ENCODE results near the gene KPNA2. TPM values are rescaled to one million over a fixed set of nuclear protein-coding genes. Genes with fewer than 3 reads are reported as not detected.

Gene KPNA2
- total and polyA plus RNA-seq, 9 of the 15 experiments (the other 6 are each of a cell fraction or from before 2014, with no cell fraction given) = 132 to 984 (median 241) TPM

DNA sequence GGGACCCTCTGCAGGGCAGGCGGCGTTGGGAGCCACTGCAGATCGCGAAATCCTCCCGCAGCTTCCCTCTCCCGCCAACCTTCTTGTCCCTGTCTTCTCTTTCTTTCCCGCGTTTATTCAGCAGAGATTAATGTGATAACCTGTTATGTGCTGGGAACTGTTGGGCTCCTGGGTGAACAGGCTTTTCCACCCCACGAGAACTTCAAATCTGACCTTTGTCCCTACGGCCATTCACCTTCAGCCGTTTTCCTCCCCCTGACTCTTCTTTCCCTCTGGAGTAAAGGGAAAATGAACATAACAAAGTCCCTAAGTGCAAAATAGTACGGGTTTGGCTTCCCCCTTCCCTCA lies 15.2 kb upstream of the KPNA2 start (continued):
- TF ChIP-seq, protein P1, sequence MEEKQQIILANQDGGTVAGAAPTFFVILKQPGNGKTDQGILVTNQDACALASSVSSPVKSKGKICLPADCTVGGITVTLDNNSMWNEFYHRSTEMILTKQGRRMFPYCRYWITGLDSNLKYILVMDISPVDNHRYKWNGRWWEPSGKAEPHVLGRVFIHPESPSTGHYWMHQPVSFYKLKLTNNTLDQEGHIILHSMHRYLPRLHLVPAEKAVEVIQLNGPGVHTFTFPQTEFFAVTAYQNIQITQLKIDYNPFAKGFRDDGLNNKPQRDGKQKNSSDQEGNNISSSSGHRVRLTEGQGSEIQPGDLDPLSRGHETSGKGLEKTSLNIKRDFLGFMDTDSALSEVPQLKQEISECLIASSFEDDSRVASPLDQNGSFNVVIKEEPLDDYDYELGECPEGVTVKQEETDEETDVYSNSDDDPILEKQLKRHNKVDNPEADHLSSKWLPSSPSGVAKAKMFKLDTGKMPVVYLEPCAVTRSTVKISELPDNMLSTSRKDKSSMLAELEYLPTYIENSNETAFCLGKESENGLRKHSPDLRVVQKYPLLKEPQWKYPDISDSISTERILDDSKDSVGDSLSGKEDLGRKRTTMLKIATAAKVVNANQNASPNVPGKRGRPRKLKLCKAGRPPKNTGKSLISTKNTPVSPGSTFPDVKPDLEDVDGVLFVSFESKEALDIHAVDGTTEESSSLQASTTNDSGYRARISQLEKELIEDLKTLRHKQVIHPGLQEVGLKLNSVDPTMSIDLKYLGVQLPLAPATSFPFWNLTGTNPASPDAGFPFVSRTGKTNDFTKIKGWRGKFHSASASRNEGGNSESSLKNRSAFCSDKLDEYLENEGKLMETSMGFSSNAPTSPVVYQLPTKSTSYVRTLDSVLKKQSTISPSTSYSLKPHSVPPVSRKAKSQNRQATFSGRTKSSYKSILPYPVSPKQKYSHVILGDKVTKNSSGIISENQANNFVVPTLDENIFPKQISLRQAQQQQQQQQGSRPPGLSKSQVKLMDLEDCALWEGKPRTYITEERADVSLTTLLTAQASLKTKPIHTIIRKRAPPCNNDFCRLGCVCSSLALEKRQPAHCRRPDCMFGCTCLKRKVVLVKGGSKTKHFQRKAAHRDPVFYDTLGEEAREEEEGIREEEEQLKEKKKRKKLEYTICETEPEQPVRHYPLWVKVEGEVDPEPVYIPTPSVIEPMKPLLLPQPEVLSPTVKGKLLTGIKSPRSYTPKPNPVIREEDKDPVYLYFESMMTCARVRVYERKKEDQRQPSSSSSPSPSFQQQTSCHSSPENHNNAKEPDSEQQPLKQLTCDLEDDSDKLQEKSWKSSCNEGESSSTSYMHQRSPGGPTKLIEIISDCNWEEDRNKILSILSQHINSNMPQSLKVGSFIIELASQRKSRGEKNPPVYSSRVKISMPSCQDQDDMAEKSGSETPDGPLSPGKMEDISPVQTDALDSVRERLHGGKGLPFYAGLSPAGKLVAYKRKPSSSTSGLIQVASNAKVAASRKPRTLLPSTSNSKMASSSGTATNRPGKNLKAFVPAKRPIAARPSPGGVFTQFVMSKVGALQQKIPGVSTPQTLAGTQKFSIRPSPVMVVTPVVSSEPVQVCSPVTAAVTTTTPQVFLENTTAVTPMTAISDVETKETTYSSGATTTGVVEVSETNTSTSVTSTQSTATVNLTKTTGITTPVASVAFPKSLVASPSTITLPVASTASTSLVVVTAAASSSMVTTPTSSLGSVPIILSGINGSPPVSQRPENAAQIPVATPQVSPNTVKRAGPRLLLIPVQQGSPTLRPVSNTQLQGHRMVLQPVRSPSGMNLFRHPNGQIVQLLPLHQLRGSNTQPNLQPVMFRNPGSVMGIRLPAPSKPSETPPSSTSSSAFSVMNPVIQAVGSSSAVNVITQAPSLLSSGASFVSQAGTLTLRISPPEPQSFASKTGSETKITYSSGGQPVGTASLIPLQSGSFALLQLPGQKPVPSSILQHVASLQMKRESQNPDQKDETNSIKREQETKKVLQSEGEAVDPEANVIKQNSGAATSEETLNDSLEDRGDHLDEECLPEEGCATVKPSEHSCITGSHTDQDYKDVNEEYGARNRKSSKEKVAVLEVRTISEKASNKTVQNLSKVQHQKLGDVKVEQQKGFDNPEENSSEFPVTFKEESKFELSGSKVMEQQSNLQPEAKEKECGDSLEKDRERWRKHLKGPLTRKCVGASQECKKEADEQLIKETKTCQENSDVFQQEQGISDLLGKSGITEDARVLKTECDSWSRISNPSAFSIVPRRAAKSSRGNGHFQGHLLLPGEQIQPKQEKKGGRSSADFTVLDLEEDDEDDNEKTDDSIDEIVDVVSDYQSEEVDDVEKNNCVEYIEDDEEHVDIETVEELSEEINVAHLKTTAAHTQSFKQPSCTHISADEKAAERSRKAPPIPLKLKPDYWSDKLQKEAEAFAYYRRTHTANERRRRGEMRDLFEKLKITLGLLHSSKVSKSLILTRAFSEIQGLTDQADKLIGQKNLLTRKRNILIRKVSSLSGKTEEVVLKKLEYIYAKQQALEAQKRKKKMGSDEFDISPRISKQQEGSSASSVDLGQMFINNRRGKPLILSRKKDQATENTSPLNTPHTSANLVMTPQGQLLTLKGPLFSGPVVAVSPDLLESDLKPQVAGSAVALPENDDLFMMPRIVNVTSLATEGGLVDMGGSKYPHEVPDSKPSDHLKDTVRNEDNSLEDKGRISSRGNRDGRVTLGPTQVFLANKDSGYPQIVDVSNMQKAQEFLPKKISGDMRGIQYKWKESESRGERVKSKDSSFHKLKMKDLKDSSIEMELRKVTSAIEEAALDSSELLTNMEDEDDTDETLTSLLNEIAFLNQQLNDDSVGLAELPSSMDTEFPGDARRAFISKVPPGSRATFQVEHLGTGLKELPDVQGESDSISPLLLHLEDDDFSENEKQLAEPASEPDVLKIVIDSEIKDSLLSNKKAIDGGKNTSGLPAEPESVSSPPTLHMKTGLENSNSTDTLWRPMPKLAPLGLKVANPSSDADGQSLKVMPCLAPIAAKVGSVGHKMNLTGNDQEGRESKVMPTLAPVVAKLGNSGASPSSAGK (IDR thresholded peaks at IDR 0.05) = peak; percentile 77
- TF ChIP-seq, protein P2, sequence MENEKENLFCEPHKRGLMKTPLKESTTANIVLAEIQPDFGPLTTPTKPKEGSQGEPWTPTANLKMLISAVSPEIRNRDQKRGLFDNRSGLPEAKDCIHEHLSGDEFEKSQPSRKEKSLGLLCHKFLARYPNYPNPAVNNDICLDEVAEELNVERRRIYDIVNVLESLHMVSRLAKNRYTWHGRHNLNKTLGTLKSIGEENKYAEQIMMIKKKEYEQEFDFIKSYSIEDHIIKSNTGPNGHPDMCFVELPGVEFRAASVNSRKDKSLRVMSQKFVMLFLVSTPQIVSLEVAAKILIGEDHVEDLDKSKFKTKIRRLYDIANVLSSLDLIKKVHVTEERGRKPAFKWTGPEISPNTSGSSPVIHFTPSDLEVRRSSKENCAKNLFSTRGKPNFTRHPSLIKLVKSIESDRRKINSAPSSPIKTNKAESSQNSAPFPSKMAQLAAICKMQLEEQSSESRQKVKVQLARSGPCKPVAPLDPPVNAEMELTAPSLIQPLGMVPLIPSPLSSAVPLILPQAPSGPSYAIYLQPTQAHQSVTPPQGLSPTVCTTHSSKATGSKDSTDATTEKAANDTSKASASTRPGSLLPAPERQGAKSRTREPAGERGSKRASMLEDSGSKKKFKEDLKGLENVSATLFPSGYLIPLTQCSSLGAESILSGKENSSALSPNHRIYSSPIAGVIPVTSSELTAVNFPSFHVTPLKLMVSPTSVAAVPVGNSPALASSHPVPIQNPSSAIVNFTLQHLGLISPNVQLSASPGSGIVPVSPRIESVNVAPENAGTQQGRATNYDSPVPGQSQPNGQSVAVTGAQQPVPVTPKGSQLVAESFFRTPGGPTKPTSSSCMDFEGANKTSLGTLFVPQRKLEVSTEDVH (IDR thresholded peaks at IDR 0.05; ENCODE audit: low read depth, partially characterized antibody) = peak; percentile 33
- no peak for TF ChIP-seq STAT5B (CRISPR knock-in tag; IDR thresholded peaks at IDR 0.05)

Data from K562 (cell line).